HL-60 (cell line): Measurements from ENCODE around the gene IMPG2.

Experiments
- DNase-seq, 2 experiments: peaks; one replicate each; pipeline ENCODE4 v3.0.0-alpha.2; 2010 to 2020; ENCODE audit warnings: low read depth in 1 of 2, low spot score in 1 of 2
- H3K27ac ChIP-seq: fragments of 250-450 bp; sonication (Bioruptor Pico); replicated peaks from 2 replicates; pipeline ENCODE4 v1.5.1; 2020; ENCODE audit warnings: mild to moderate bottlenecking, moderate library complexity
- H3K27me3 ChIP-seq: fragments of 250-450 bp; sonication (Bioruptor Pico); 2 replicates; pipeline ENCODE4 v1.5.1; 2021; ENCODE audit warnings: mild to moderate bottlenecking, moderate library complexity; ENCODE audit not compliant: insufficient read depth, poor library complexity, severe bottlenecking
- H3K4me3 ChIP-seq: replicated peaks from 2 replicates; pipeline ENCODE4 v1.5.1; 2011; ENCODE audit warnings: mild to moderate bottlenecking, control low read depth, low read length; ENCODE audit not compliant: insufficient read depth
- GABPA ChIP-seq: IDR thresholded peaks from 2 replicates; pipeline ENCODE4 v1.6.1; 2012; ENCODE audit warnings: low read depth
- POLR2AphosphoS5 ChIP-seq: IDR thresholded peaks from 2 replicates; pipeline ENCODE4 v1.6.1; 2012; ENCODE audit warnings: low read depth
- SPI1 ChIP-seq: IDR thresholded peaks from 2 replicates; pipeline ENCODE4 v1.6.1; 2012; ENCODE audit warnings: low read depth, mild to moderate bottlenecking, borderline replicate concordance
- TF ChIP-seq, protein P1 (sequence below): IDR thresholded peaks from one replicate; pipeline ENCODE4 v1.5.1; 2011; ENCODE audit warnings: low read length, control low read depth, inconsistent platforms; ENCODE audit not compliant: insufficient read depth
- TF ChIP-seq, protein P2 (sequence below): IDR thresholded peaks from 2 replicates; pipeline ENCODE4 v1.6.1; 2012; ENCODE audit warnings: low read depth; ENCODE audit not compliant: insufficient replicate concordance

IMPG2 gene

DNA sequence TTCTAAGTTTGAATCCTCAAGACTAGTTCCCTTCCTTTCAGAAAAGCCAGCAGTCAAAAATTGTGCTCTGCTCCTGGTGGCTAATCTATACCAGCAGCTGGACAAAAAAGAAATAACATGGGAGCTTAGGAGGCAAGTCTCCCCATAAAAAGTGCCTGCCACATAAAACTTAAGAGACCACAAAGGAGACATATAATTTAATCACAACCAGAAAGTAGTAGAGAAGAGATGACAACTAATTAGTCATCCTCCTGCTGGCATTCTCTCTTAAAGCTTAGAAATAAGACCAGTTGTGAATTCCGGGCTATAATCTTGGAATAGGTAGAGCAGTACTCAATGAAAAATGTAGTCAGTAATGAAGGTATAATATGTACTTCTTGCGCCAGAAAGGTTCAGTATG, 20.2 kb upstream of the IMPG2 start:
- H3K4me3 ChIP-seq: no peak overlapping the region
- TF ChIP-seq SPI1 (no peak), GABPA (no peak), POLR2AphosphoS5 (no peak)
- TF ChIP-seq, protein P1, sequence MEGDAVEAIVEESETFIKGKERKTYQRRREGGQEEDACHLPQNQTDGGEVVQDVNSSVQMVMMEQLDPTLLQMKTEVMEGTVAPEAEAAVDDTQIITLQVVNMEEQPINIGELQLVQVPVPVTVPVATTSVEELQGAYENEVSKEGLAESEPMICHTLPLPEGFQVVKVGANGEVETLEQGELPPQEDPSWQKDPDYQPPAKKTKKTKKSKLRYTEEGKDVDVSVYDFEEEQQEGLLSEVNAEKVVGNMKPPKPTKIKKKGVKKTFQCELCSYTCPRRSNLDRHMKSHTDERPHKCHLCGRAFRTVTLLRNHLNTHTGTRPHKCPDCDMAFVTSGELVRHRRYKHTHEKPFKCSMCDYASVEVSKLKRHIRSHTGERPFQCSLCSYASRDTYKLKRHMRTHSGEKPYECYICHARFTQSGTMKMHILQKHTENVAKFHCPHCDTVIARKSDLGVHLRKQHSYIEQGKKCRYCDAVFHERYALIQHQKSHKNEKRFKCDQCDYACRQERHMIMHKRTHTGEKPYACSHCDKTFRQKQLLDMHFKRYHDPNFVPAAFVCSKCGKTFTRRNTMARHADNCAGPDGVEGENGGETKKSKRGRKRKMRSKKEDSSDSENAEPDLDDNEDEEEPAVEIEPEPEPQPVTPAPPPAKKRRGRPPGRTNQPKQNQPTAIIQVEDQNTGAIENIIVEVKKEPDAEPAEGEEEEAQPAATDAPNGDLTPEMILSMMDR: no peak
- TF ChIP-seq, protein P2, sequence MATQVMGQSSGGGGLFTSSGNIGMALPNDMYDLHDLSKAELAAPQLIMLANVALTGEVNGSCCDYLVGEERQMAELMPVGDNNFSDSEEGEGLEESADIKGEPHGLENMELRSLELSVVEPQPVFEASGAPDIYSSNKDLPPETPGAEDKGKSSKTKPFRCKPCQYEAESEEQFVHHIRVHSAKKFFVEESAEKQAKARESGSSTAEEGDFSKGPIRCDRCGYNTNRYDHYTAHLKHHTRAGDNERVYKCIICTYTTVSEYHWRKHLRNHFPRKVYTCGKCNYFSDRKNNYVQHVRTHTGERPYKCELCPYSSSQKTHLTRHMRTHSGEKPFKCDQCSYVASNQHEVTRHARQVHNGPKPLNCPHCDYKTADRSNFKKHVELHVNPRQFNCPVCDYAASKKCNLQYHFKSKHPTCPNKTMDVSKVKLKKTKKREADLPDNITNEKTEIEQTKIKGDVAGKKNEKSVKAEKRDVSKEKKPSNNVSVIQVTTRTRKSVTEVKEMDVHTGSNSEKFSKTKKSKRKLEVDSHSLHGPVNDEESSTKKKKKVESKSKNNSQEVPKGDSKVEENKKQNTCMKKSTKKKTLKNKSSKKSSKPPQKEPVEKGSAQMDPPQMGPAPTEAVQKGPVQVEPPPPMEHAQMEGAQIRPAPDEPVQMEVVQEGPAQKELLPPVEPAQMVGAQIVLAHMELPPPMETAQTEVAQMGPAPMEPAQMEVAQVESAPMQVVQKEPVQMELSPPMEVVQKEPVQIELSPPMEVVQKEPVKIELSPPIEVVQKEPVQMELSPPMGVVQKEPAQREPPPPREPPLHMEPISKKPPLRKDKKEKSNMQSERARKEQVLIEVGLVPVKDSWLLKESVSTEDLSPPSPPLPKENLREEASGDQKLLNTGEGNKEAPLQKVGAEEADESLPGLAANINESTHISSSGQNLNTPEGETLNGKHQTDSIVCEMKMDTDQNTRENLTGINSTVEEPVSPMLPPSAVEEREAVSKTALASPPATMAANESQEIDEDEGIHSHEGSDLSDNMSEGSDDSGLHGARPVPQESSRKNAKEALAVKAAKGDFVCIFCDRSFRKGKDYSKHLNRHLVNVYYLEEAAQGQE: no peak
- no peaks in the 10 kb centered on the region for H3K27me3 ChIP-seq
- H3K27ac ChIP-seq: no peak overlapping the region
- DNase-seq: no peak

DNA sequence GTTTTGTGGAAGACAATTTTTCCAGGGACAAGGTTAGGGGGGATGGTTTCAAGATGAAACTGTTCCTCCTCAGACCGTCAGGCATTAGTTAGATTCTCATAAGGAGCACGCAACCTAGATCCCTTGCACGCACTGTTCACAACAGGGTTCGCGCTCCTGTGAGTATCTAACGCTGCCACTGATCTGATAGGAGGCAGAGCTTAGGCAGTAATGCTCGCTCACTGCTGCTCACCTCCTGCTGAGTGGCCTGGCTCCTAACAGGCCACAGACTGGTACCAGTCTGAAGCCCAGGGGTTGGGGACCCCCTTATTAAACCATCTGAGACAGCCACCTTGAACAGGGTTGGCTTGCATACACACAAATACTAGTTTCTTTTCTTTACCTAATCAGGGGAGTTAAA, 13.5 kb upstream of the IMPG2 start:
- Histone ChIP-seq H3K27ac (no peak overlapping the region), H3K27me3 (no peaks in the 10 kb centered on the region), H3K4me3 (no peak overlapping the region)
- DNase-seq: no peak
- TF ChIP-seq, protein P1: no peak
- TF ChIP-seq GABPA: no peak
- no peak for TF ChIP-seq POLR2AphosphoS5
- no peak for TF ChIP-seq SPI1
- TF ChIP-seq, protein P2: no peak

DNA sequence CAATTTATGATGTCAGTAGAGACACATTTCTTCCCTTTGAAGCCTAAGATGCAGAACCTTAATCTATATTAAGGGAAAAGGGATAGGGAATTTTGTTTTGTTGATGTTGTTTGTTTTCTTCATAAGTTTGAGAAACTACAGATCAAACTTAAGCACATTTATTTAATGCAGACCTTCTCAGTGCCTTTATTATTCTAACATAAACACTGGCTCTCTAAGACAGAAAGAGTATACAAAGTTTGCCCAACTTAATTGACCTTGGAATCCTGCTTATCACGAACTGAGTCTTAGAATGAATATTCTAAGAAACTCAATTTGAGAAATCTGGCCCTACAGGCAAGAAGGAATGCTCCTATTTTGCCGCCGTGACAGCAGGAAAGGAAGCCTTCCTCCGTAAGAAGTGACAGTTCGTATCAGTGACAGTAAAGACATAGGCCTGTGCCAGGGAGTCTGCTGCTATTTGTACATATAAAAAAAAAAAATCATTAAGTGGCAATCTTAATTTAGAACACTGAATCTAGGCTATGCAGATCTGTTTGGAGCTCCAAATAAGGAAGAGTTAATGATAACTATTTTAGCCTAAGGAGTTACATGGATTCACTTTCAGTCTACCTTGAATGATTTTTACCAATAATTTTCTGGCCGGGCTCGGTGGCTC, 8.8 kb upstream of the IMPG2 start:
- Histone ChIP-seq H3K27ac (no peak overlapping the region), H3K4me3 (no peak overlapping the region), H3K27me3 (no peaks in the 10 kb centered on the region)
- TF ChIP-seq, protein P1: no peak
- TF ChIP-seq POLR2AphosphoS5: no peak
- TF ChIP-seq SPI1: no peak
- TF ChIP-seq GABPA: no peak
- TF ChIP-seq, protein P2: no peak
- DNase-seq: no peak
